NOMO-1 treated with DMSO at 0.1 percent for 48 hours (cell line): ENCODE measurements around the gene KIF22.
"Not testable (repeated sequence)": the region's sequence is repeated elsewhere in the genome, so short reads cannot be mapped to it uniquely, and the experiment has no call there.

Source experiments
- DNase-seq: peaks from one replicate; lab custom pipeline; 2025; ENCODE audit not compliant: unreplicated experiment; lab: John Stamatoyannopoulos, UW

The KIF22 gene

GRCh38 chr16:29790183-29790948, at the start of gene KIF22:
TSS of gene KIF22 (plus strand) at chr16:29790751. CDS start at chr16:29790760, 9 bp downstream.
- DNase-seq = peak; percentile 98

- DNase-seq = no peak
Measured at GRCh38 chr16:29742683-29743275, 47.8 kb upstream of the KIF22 start.

- DNase-seq = no peak
Measured at GRCh38 chr16:29743475-29743826, 47.1 kb upstream of the KIF22 start.

GRCh38 chr16:29743827-29744531, 46.6 kb upstream of the KIF22 start:
- no peak for DNase-seq

GRCh38 chr16:29744541-29745101, 45.9 kb upstream of the KIF22 start:
- DNase-seq = peak; percentile 54

- DNase-seq = peak; percentile 85
Measured at GRCh38 chr16:29745121-29745852, 45.3 kb upstream of the KIF22 start.

- DNase-seq = peak; percentile 98
Measured at GRCh38 chr16:29745853-29746345, 44.7 kb upstream of the KIF22 start, which contains the start of gene C16orf54. TSS of gene C16orf54 (minus strand) at chr16:29745990. CDS start at chr16:29744951, 1,039 bp downstream.

GRCh38 chr16:29746518-29746917, 44.0 kb upstream of the KIF22 start:
- DNase-seq = not testable (repeated sequence)

GRCh38 chr16:29747947-29748759, 42.4 kb upstream of the KIF22 start:
- DNase-seq = no peak

GRCh38 chr16:29748760-29749149, 41.8 kb upstream of the KIF22 start:
- DNase-seq = not testable (repeated sequence)

- DNase-seq = no peak
Measured at GRCh38 chr16:29753516-29753915, 37.0 kb upstream of the KIF22 start.

- DNase-seq = no peak
Measured at GRCh38 chr16:29756654-29757053, 33.9 kb upstream of the KIF22 start.

GRCh38 chr16:29757086-29757485, 33.5 kb upstream of the KIF22 start:
- DNase-seq = not testable (repeated sequence)

GRCh38 chr16:29757950-29758466, 32.5 kb upstream of the KIF22 start:
- DNase-seq = peak; percentile 51

- DNase-seq = no peak
Measured at GRCh38 chr16:29760567-29761279, 29.8 kb upstream of the KIF22 start.

- not testable (repeated sequence) for DNase-seq
Measured at GRCh38 chr16:29761280-29761651, 29.3 kb upstream of the KIF22 start.

GRCh38 chr16:29761882-29762281, 28.7 kb upstream of the KIF22 start:
- no peak for DNase-seq

GRCh38 chr16:29763326-29763725, 27.2 kb upstream of the KIF22 start:
- peak; percentile 29 for DNase-seq
